Tibial artery (tissue), 4 donors: Measurements from ENCODE around the gene GIMAP5.

Source experiments
- DNase-seq, 2 donors: peaks; one replicate each; pipeline ENCODE4 v3.0.0-alpha.2; 2019
- H3K27ac ChIP-seq, 2 donors: fragments of 200-600 bp; sonication (generic) in 1 of 2; 1 replicate in 1 of 2; 2 replicates in 1 of 2; pipeline ENCODE4 v1.5.1; 2018 to 2019; ENCODE audit warnings: mild to moderate bottlenecking in 1 of 2
- H3K27me3 ChIP-seq, 2 donors: fragments of 200-600 bp; sonication (generic) in 1 of 2; one replicate each; pipeline versions ENCODE4 v1.5.1 to v1.6.0; 2016 to 2019
- H3K36me3 ChIP-seq, 3 donors: fragments of 200-600 bp; sonication (generic) in 2 of 3; one replicate each; pipeline ENCODE4 v1.5.1; 2016 to 2019; ENCODE audit warnings: mild to moderate bottlenecking in 2 of 3
- H3K4me1 ChIP-seq, 4 donors: fragments of 200-600 bp; sonication (generic) in 2 of 4; 1 replicate in 3 of 4; 2 replicates in 1 of 4; pipeline ENCODE4 v1.5.1; 2016 to 2019
- H3K4me3 ChIP-seq, 2 donors: fragments of 200-600 bp; sonication (generic) in 1 of 2; 1 replicate in 1 of 2; 2 replicates in 1 of 2; pipeline ENCODE4 v1.5.1; 2018 to 2019; ENCODE audit warnings: mild to moderate bottlenecking in 2 of 2
- H3K9me3 ChIP-seq, 3 donors: fragments of 200-600 bp; sonication (generic) in 1 of 3; one replicate each; pipeline ENCODE4 v1.5.1; 2016 to 2019
- intact Hi-C: fragments of 100-400 bp; cut with DNase I; formaldehyde crosslinking; loops from one replicate; pipeline ENCODE4 v1.15.0; 2023; ENCODE audit warnings: low total_unique reads
- TF ChIP-seq, protein P1 (sequence below), 2 experiments: fragments of 200-600 bp in 1 of 2; fragments of 450-650 bp in 1 of 2; IDR thresholded peaks; one replicate each; pipeline ENCODE4 v1.5.1; 2017 to 2019; ENCODE audit warnings: antibody characterized with exemption in 2 of 2, mild to moderate bottlenecking in 1 of 2, moderate library complexity in 1 of 2

Gene GIMAP5

DNA sequence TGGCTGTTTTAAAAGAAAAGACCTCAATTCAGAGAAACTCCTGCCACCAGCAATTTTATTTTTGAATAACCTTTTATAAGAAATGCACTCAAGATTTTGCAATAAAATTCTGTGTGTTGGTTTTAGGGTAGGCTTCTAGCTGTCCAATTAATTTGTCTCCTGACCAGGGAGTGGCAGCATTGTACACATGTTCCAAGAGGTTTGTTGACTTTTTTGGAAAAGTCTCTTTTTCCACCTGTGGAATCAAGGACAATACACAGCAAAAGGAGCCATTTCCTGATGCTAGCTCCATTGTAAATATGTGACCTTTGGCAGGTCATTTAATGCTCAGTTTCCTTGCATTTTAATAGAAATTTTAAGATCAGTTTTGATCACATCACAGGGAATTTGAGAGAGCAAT, 1.8 kb downstream of the GIMAP5 start:
- no peak overlapping the region for H3K27ac ChIP-seq
- peak overlapping the region; percentile 36 to 42 for H3K4me3 ChIP-seq
- intact Hi-C loops = no loop called here

DNA sequence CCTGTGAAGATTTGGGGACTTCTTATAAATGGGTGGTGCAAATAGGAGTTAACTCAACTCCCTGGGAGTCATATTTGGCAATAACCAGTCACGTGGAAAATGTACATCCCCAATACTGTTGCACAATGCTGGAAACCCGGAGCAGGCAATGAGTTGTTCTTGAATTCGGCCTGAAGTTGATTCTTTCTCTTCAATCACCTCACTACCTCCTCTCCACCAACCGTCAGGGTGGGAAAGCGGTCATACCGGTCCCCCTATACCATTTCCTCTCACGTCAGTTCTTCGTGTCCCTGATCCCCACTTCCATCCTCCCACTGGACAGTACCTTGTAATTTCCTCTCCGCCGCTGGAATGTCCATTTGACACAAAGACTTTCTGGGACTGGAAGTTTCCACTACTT, 2.8 kb downstream of the GIMAP5 start:
- no peak for DNase-seq
- H3K4me1 ChIP-seq = no peaks in the 10 kb centered on the region
- peak overlapping the region; percentile 36 to 42 for H3K4me3 ChIP-seq

More for the DNA sequence above, 1.8 kb downstream of the GIMAP5 start:
- Histone ChIP-seq H3K27me3 (no peaks in the 10 kb centered on the region), H3K4me1 (no peaks in the 10 kb centered on the region), H3K9me3 (no peaks in the 10 kb centered on the region), H3K36me3 (peaks cover 0 to 11% (median 0%) of the 10 kb centered on the region in 3 donors)
- DNase-seq = no peak
- TF ChIP-seq, protein P1, sequence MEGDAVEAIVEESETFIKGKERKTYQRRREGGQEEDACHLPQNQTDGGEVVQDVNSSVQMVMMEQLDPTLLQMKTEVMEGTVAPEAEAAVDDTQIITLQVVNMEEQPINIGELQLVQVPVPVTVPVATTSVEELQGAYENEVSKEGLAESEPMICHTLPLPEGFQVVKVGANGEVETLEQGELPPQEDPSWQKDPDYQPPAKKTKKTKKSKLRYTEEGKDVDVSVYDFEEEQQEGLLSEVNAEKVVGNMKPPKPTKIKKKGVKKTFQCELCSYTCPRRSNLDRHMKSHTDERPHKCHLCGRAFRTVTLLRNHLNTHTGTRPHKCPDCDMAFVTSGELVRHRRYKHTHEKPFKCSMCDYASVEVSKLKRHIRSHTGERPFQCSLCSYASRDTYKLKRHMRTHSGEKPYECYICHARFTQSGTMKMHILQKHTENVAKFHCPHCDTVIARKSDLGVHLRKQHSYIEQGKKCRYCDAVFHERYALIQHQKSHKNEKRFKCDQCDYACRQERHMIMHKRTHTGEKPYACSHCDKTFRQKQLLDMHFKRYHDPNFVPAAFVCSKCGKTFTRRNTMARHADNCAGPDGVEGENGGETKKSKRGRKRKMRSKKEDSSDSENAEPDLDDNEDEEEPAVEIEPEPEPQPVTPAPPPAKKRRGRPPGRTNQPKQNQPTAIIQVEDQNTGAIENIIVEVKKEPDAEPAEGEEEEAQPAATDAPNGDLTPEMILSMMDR (IDR thresholded peaks at IDR 0.05) = no peak

DNA sequence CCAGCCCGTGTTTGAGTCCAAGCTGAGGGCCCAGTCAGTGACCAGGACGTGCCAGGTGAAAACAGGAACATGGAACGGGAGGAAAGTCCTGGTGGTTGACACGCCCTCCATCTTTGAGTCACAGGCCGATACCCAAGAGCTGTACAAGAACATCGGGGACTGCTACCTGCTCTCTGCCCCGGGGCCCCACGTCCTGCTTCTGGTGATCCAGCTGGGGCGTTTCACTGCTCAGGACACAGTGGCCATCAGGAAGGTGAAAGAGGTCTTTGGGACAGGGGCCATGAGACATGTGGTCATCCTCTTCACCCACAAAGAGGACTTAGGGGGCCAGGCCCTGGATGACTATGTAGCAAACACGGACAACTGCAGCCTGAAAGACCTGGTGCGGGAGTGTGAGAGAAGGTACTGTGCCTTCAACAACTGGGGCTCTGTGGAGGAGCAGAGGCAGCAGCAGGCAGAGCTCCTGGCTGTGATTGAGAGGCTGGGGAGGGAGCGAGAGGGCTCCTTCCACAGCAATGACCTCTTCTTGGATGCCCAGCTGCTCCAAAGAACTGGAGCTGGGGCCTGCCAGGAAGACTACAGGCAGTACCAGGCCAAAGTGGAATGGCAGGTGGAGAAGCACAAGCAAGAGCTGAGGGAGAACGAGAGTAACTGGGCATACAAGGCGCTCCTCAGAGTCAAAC, 5.2 kb downstream of the GIMAP5 start:
- Histone ChIP-seq H3K9me3 (no peaks in the 10 kb centered on the region), H3K4me3 (no peak overlapping the region), H3K27ac (no peak overlapping the region), H3K36me3 (peaks cover 0 to 11% (median 0%) of the 10 kb centered on the region in 3 donors), H3K27me3 (no peaks in the 10 kb centered on the region), H3K4me1 (no peaks in the 10 kb centered on the region)
- no peak for DNase-seq
- intact Hi-C loops = no loop called here
- TF ChIP-seq, protein P1 (IDR thresholded peaks at IDR 0.05) = no peak

More for the DNA sequence above, 2.8 kb downstream of the GIMAP5 start:
- peaks cover 0 to 11% (median 0%) of the 10 kb centered on the region in 3 donors for H3K36me3 ChIP-seq
- TF ChIP-seq, protein P1 (IDR thresholded peaks at IDR 0.05) = no peak
- H3K27ac ChIP-seq = no peak overlapping the region
- no peaks in the 10 kb centered on the region for H3K27me3 ChIP-seq
- no peaks in the 10 kb centered on the region for H3K9me3 ChIP-seq
- intact Hi-C loops = no loop called here

DNA sequence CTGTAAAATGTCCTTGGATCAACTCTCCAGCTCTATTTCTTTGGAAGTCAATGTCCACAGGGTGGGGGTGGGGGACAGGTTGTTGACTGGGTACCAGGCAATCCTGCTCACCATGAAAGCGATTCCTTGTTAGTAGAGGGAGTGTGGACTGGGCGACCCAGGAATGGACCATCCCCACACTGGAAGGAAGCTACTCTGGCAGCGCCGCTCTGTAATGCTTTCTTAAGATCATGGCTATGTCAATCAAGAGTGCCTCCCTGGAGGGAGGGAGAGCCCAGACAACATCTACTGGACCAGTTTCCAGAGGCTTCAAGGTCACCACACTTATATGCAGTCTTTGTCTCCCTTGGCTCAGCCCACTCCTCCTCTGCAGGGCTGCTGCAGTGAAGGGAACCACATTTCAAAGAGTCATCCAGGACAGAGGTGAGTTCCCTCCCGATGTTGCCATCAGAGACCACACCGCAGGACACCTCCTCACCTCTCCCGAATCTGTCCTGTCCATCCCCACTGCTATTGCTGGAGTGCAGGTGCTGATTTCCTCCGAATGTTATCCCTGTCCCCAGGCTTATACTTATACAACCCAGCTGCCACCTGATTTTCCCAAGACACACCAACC, 6.9 kb downstream of the GIMAP5 start:
- DNase-seq = no peak
- H3K36me3 ChIP-seq = peaks cover 0 to 11% (median 0%) of the 10 kb centered on the region in 3 donors
- H3K9me3 ChIP-seq = no peaks in the 10 kb centered on the region
- H3K4me1 ChIP-seq = no peaks in the 10 kb centered on the region
- no peak overlapping the region for H3K27ac ChIP-seq
- no peak overlapping the region for H3K4me3 ChIP-seq
- TF ChIP-seq, protein P1 (IDR thresholded peaks at IDR 0.05) = no peak
- no peaks in the 10 kb centered on the region for H3K27me3 ChIP-seq
- intact Hi-C loops = no loop called here

DNA sequence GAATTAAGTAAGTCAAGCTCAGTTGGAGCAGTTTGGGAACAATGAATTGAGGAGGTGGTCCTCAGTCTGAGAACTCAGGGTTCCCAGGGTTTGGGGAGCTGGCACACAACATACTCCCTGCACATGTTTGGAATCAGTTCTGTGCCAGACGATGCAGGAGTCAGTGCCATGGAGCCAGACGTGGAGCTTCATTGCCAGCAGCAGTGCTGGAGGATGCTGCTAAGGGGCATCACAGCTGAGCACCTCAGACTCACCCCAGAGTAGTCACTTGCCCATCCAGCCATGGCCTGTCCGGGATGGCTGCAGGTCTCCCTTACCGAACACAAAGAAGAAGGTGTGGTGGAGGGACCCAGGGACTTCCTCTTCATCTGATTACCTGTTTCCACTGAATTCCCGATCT, 7.9 kb downstream of the GIMAP5 start:
- intact Hi-C loops = no loop called here
- H3K4me3 ChIP-seq = no peak overlapping the region
- H3K27me3 ChIP-seq = no peaks in the 10 kb centered on the region
- no peak for DNase-seq
- H3K4me1 ChIP-seq = no peaks in the 10 kb centered on the region
- peaks cover 0 to 11% (median 0%) of the 10 kb centered on the region in 3 donors for H3K36me3 ChIP-seq
- TF ChIP-seq, protein P1 (IDR thresholded peaks at IDR 0.05) = no peak
- H3K27ac ChIP-seq = no peak overlapping the region
- H3K9me3 ChIP-seq = no peaks in the 10 kb centered on the region
